ENCODE measurements around the gene ZNF880. TPM values are rescaled to one million over a fixed set of nuclear protein-coding genes. Genes with fewer than 3 reads are reported as not detected.

Gene ZNF880
- total and polyA plus RNA-seq, 2 of the 8 experiments (the other 6 are each of a cell fraction or from before 2014, with no cell fraction given): 11.4 to 25.9 TPM

GRCh38 chr19:52397310-52398080, 27.8 kb downstream of the ZNF880 start, which contains the start of gene ZNF528 (continued):
- TF ChIP-seq POLR2AphosphoS5 (IDR thresholded peaks at IDR 0.05; ENCODE audit: low read depth, low read length) (peak; percentile 50; the same call in 1 of the 2 replicates), SIRT6 (IDR thresholded peaks at IDR 0.05; ENCODE audit: low read length) (no peak), RXRA (IDR thresholded peaks at IDR 0.05; ENCODE audit: insufficient read depth, low read depth, low read length) (no peak), GABPA (IDR thresholded peaks at IDR 0.05; ENCODE audit: borderline replicate concordance, insufficient read depth, low read length) (peak; percentile 73; the same call in 1 of the 2 replicates), HDAC6 (IDR thresholded peaks at IDR 0.05; ENCODE audit: low read depth, low read length) (no peak), SP2 (IDR thresholded peaks at IDR 0.05; ENCODE audit: low read length) (no peak), CBX5 (IDR thresholded peaks at IDR 0.05; ENCODE audit: low read depth, low read length) (no peak), PHF8 (conservative IDR thresholded peaks at IDR 0.05; ENCODE audit: low read depth, low read length) (peak; percentile 20)

Data from H1 (cell line).